Panc1 (cell line): ENCODE data around the gene APOO. TPM values are rescaled to one million over a fixed set of nuclear protein-coding genes. Genes with fewer than 3 reads are reported as not detected.
"Not testable (repeated sequence)": the region's sequence is repeated elsewhere in the genome, so short reads cannot be mapped to it uniquely, and the experiment has no call there.

Source experiments
- ATAC-seq: fragments of 200-7000 bp; cut with Tn5 transposase; 2 replicates; pipeline ENCODE4 v1.9.1; 2020; ENCODE audit warnings: mild to moderate bottlenecking, moderate library complexity
- BruUV-seq: library from RNA; stranded (reverse); fragments of 400-500 nt; replicated peaks from 2 replicates; lab custom pipeline; 2021; lab: Mats Ljungman, UMichigan
- CTCF ChIA-PET: fragments of 300-600 bp; sonication (Branson Sonifier 250); formaldehyde crosslinking; loops from one replicate; lab custom pipeline; 2022; ENCODE audit warnings: antibody characterized with exemption; lab: Charles Lee
- POLR2A ChIA-PET: fragments of 300-600 bp; sonication (Branson Sonifier 250); formaldehyde crosslinking; loops from one replicate; lab custom pipeline; 2022; ENCODE audit warnings: antibody characterized with exemption; lab: Charles Lee
- DNase-seq: peaks from one replicate; pipeline ENCODE4 v3.0.0-alpha.2; 2010; ENCODE audit warnings: low read depth, low spot score
- H3K27ac ChIP-seq: 2 replicates; pipeline ENCODE4 v1.5.1; 2011; ENCODE audit warnings: mild to moderate bottlenecking, low read length, inconsistent platforms
- H3K27me3 ChIP-seq: fragments of 200-500 bp; sonication (Bioruptor generic); 2 replicates; pipeline ENCODE4 v1.6.0; 2014; ENCODE audit warnings: low read length, inconsistent platforms; ENCODE audit not compliant: control insufficient read depth, insufficient read depth
- H3K36me3 ChIP-seq: fragments of 200-500 bp; sonication (Bioruptor generic); 2 replicates; pipeline ENCODE4 v1.5.1; 2014; ENCODE audit warnings: inconsistent platforms, mild to moderate bottlenecking, low read length, moderate library complexity; ENCODE audit not compliant: control insufficient read depth, insufficient read depth
- H3K4me1 ChIP-seq: 2 replicates; pipeline ENCODE4 v1.5.1; 2011; ENCODE audit warnings: inconsistent platforms, mild to moderate bottlenecking, low read length, moderate library complexity; ENCODE audit not compliant: control insufficient read depth, insufficient read depth
- H3K4me3 ChIP-seq, 2 experiments: 2 replicates each; pipeline ENCODE4 v1.5.1; 2011 to 2012; ENCODE audit warnings: low read depth in 2 of 2, low read length in 2 of 2, mild to moderate bottlenecking in 2 of 2, inconsistent platforms in 1 of 2, moderate library complexity in 1 of 2
- H3K9me3 ChIP-seq: fragments of 200-500 bp; sonication (Bioruptor generic); 2 replicates; pipeline ENCODE4 v1.5.1; 2014; ENCODE audit warnings: low read depth, mild to moderate bottlenecking, inconsistent platforms, low read length, moderate library complexity; ENCODE audit not compliant: control insufficient read depth, insufficient read depth
- POLR2AphosphoS5 ChIP-seq: IDR thresholded peaks from 2 replicates; pipeline ENCODE4 v1.6.1; 2012; ENCODE audit warnings: mild to moderate bottlenecking, low read depth, low read length, moderate library complexity
- SIN3A ChIP-seq: IDR thresholded peaks from 2 replicates; pipeline ENCODE4 v1.6.1; 2012; ENCODE audit warnings: low read depth, mild to moderate bottlenecking, low read length, moderate library complexity, borderline replicate concordance; ENCODE audit not compliant: insufficient read depth
- TCF7L2 ChIP-seq: IDR thresholded peaks from 2 replicates; pipeline ENCODE4 v1.6.1; 2011; ENCODE audit warnings: mild to moderate bottlenecking, low read depth, low read length, inconsistent platforms
- in situ Hi-C: cut with HindIII; loops from 2 replicates; pipeline ENCODE4 v1.10.0; 2016; ENCODE audit warnings: low sequenced_read_pairs, low pct_unique_long_range_greater_than_20kb
- intact Hi-C: fragments of 100-400 bp; cut with micrococcal nuclease; formaldehyde crosslinking; loops from one replicate; pipeline ENCODE4 v1.10.0; 2022; ENCODE audit not compliant: unreplicated experiment
- total RNA-seq: library from RNA; stranded (reverse); gene quantifications from one replicate; pipeline ENCODE4 v1.2.1, GENCODE V29; 2021; ENCODE audit not compliant: unreplicated experiment
- TF ChIP-seq, protein P1 (sequence below), 2 experiments: IDR thresholded peaks; 2 replicates each; pipeline ENCODE4 v1.6.1; 2011 to 2012; ENCODE audit warnings: low read depth in 2 of 2, control low read depth in 1 of 2, low read length in 1 of 2, mild to moderate bottlenecking in 1 of 2, moderate library complexity in 1 of 2; ENCODE audit not compliant: insufficient read depth in 1 of 2
- TF ChIP-seq, protein P2 (sequence below): fragments of 450-650 bp; IDR thresholded peaks from 2 replicates; pipeline ENCODE4 v1.5.1; 2017; ENCODE audit warnings: mild to moderate bottlenecking

The APOO gene
- total RNA-seq, 1 experiment from 2014 or later: 36.8 TPM

DNA sequence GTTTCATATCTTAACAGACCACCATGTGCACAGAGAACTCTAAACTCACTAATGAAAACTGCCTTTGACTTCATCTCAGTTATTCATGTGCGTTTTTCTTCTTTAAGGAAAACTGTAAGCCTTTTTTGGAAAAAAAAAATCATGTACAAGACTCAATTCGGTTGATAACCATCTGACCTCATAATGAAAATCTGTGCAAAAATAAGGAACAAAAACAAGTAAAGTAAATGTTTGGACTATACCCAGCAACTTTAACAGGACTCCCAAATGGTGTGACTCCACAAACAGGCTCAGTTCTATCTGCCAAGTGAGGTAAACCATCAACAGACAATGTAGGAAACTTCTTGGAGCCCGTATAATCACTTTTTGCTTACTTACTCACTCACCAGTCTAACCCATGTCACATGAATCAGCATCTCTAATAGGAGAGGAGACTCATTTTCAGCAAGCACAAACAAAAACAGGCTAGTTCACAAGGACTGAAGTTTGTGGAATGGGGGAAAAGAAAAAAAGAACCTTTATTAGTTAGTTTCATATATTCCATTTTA lies 9.3 kb downstream of the APOO start:
- Histone ChIP-seq H3K27ac (peak overlapping the region; percentile 89), H3K4me3 (no peak overlapping the region), H3K27me3 (no peaks in the 10 kb centered on the region), H3K36me3 (no peaks in the 10 kb centered on the region), H3K9me3 (no peaks in the 10 kb centered on the region), H3K4me1 (peaks cover 18% of the 10 kb centered on the region)
- TF ChIP-seq SIN3A: no peak
- TF ChIP-seq, protein P1, sequence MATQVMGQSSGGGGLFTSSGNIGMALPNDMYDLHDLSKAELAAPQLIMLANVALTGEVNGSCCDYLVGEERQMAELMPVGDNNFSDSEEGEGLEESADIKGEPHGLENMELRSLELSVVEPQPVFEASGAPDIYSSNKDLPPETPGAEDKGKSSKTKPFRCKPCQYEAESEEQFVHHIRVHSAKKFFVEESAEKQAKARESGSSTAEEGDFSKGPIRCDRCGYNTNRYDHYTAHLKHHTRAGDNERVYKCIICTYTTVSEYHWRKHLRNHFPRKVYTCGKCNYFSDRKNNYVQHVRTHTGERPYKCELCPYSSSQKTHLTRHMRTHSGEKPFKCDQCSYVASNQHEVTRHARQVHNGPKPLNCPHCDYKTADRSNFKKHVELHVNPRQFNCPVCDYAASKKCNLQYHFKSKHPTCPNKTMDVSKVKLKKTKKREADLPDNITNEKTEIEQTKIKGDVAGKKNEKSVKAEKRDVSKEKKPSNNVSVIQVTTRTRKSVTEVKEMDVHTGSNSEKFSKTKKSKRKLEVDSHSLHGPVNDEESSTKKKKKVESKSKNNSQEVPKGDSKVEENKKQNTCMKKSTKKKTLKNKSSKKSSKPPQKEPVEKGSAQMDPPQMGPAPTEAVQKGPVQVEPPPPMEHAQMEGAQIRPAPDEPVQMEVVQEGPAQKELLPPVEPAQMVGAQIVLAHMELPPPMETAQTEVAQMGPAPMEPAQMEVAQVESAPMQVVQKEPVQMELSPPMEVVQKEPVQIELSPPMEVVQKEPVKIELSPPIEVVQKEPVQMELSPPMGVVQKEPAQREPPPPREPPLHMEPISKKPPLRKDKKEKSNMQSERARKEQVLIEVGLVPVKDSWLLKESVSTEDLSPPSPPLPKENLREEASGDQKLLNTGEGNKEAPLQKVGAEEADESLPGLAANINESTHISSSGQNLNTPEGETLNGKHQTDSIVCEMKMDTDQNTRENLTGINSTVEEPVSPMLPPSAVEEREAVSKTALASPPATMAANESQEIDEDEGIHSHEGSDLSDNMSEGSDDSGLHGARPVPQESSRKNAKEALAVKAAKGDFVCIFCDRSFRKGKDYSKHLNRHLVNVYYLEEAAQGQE (IDR thresholded peaks at IDR 0.05; ENCODE audit: insufficient read depth in 1 of 2, low read depth in 2 of 2, low read length in 1 of 2): no peak
- no peak for TF ChIP-seq POLR2AphosphoS5
- ATAC-seq (0 out of 2 replicates have a peak, but pooled peaks have one; percentile 43), DNase-seq (no peak)
- in situ Hi-C loops: no loop called here
- CTCF ChIA-PET: interaction anchor here (0.6 kb wide), 1 partner anchor 120 kb away, joined by 4 read pairs; no protein-coding TSS in a partner anchor
- BruUV-seq: no TSS peak
- intact Hi-C loops: no loop called here
- POLR2A ChIA-PET: interaction anchor here (0.5 kb wide), 1 partner anchor 109 kb away, joined by 3 read pairs; no protein-coding TSS in a partner anchor

DNA sequence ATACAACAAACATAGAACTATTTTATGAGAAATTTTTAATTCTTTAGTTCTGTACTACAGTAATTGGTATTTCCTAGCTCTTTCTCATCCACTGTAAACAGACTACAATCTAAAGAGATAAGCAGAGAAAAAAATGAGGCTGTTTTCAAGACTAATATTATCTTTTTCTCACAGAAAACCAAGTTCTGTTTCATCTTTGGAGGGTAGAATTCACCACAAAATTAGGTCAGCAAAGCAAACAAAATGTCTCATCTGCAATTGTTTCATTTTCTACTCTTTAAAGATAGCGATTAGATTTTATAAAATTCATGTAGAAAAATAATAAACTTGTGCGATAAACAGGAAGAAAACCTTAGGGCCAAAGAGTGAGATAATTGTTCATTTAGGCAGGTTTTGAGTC lies 10.8 kb downstream of the APOO start:
- TF ChIP-seq, protein P1 (IDR thresholded peaks at IDR 0.05; ENCODE audit: insufficient read depth in 1 of 2, low read depth in 2 of 2, low read length in 1 of 2): no peak
- no peak for TF ChIP-seq POLR2AphosphoS5
- no peak for TF ChIP-seq SIN3A
- no peak for TF ChIP-seq TCF7L2
- TF ChIP-seq, protein P2, sequence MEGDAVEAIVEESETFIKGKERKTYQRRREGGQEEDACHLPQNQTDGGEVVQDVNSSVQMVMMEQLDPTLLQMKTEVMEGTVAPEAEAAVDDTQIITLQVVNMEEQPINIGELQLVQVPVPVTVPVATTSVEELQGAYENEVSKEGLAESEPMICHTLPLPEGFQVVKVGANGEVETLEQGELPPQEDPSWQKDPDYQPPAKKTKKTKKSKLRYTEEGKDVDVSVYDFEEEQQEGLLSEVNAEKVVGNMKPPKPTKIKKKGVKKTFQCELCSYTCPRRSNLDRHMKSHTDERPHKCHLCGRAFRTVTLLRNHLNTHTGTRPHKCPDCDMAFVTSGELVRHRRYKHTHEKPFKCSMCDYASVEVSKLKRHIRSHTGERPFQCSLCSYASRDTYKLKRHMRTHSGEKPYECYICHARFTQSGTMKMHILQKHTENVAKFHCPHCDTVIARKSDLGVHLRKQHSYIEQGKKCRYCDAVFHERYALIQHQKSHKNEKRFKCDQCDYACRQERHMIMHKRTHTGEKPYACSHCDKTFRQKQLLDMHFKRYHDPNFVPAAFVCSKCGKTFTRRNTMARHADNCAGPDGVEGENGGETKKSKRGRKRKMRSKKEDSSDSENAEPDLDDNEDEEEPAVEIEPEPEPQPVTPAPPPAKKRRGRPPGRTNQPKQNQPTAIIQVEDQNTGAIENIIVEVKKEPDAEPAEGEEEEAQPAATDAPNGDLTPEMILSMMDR: no peak
- Histone ChIP-seq H3K36me3 (no peaks in the 10 kb centered on the region), H3K27me3 (no peaks in the 10 kb centered on the region), H3K9me3 (no peaks in the 10 kb centered on the region), H3K4me3 (no peak overlapping the region), H3K27ac (peak overlapping the region; percentile 70), H3K4me1 (peaks cover 14% of the 10 kb centered on the region)
- ATAC-seq (no peak), DNase-seq (no peak)
- BruUV-seq: no TSS peak
- ChIA-PET POLR2A (interaction anchor here (0.5 kb wide), 1 partner anchor 116 kb away, joined by 12 read pairs; no protein-coding TSS in a partner anchor), CTCF (no interaction called here)
- intact Hi-C loops: no loop called here
- in situ Hi-C loops: no loop called here

DNA sequence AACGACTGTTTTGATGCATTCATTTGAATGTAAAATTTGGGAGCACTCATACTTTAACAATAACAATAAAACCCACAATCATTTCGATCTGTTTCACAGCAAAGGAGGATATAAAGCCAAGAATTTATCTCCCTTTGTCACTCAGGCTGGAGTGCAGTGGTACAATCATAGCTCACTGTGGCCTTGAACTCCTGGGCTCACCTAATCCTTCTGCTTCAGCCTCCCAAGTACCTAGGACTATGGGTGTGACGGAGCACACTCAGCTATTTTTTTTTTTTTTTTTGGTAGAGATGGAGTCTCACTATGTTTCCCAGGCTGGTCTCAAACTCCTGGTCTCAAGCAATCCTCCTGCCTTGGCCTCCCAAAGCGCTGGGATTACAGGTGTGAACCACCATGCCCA lies 11.2 kb downstream of the APOO start:
- Histone ChIP-seq H3K4me1 (peaks cover 10% of the 10 kb centered on the region), H3K27ac (peak overlapping the region; percentile 70)
- CTCF ChIA-PET, POLR2A ChIA-PET, ATAC-seq, DNase-seq, H3K9me3 ChIP-seq, H3K36me3 ChIP-seq, H3K4me3 ChIP-seq, in situ Hi-C loops, intact Hi-C loops, H3K27me3 ChIP-seq, BruUV-seq: not testable (repeated sequence)

DNA sequence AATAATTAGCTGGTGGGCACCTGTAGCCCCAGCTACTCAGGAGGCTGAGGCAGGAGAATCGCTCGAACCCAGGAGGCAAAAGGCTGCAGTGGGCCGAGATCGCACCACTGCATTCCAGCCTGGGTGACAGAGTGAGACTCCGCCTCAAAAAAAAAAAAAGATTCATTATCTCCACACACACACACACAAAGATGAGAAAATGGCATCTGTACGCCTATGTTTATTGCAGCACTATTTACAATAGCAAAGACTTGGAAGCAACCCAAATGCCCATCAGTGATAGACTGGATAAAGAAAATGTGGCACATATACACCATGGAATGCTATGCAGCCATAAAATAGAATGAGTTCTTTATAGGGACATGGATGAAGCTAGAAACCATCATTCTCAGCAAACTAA lies 12.7 kb downstream of the APOO start:
- in situ Hi-C loops, H3K4me1 ChIP-seq, H3K27ac ChIP-seq, H3K27me3 ChIP-seq, DNase-seq, H3K36me3 ChIP-seq, H3K9me3 ChIP-seq, CTCF ChIA-PET, BruUV-seq, POLR2A ChIA-PET, ATAC-seq, intact Hi-C loops, H3K4me3 ChIP-seq: not testable (repeated sequence)
